GM03348 (cell line): ENCODE measurements around the gene IQUB.
"Not testable (repeated sequence)": the region's sequence is repeated elsewhere in the genome, so short reads cannot be mapped to it uniquely, and the experiment has no call there.

Experiments
- DNase-seq: peaks from one replicate; pipeline ENCODE4 v3.0.0; 2012; ENCODE audit warnings: low spot score

The IQUB gene

DNA sequence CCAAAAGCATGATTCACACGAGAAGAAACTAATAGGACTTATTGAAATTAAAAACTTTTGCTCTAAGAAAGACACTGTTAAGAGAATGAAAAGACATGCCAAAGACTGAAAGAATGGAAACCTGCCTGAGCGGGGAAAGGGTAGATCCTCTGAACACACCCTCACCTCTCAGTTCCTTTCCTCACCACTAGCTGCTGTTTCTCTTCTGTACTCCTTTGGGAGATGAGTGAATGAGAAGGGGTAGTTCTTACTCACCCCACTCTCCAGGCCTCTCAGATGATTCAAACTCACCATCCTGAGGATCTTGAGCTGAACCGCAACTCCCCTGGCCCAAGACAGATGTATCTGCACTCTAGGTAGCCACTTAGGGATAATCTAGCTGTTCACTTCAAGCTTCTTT is 41.9 kb downstream of the IQUB start:
- no peak for DNase-seq

- DNase-seq: no peak
These were observed 48.7 kb downstream of the IQUB start for GRCh38 chr7:123485721-123486120.

DNA sequence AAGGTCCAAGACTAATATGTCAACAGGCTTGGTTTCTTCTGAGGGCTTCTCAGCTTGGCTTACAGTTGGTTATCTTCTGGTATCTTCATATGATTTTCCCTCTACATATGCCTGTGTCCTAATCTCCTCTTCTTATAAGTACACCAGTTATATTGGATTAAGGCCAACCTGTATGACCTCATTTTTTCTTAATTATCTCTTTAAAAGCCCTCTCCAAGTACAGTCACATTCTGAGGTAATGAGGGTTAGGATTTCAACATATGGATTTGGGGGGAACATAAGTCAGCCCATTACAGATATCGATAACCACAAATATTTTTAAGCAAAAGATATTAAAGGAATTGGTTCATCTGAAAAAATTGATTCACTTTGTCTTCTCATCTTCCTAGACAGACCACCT is 49.2 kb downstream of the IQUB start:
- no peak for DNase-seq

DNA sequence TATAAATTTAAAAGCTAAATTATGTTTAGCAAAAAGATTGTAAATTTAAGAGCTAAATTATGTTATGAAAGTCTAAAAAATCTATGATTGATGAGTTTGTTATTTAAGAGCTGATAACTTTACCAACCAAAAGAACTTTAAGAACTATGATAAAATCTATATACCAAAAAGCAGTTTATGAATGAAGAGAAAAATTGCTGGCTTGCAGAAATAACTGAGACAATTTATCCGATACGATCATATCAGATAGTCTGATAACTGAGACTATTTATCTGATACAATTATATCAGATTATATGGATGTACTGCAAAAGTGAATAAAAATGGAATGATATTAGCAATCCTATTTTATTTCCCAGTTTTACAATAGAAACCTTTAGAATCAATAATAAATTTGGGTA is 50.2 kb downstream of the IQUB start:
- no peak for DNase-seq

GRCh38 chr7:123480107-123480506 is 54.3 kb downstream of the IQUB start:
- no peak for DNase-seq

DNA sequence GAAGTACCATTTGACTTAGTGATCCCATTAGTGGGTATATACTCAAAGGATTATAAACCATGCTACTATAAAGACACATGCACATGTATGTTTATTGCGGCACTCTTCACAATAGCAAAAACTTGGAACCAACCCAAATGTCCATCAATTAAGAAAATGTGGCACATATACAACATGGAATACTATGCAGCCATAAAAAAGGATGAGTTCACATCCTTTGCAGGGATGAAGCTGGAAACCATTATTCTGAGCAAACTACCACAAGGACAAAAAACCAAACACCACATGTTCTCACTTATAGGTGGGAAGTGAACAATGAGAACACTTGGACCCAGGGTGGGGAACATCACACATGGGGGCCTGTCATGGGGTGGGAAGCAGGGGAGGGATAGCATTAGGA is 56.3 kb downstream of the IQUB start:
- not testable (repeated sequence) for DNase-seq

DNA sequence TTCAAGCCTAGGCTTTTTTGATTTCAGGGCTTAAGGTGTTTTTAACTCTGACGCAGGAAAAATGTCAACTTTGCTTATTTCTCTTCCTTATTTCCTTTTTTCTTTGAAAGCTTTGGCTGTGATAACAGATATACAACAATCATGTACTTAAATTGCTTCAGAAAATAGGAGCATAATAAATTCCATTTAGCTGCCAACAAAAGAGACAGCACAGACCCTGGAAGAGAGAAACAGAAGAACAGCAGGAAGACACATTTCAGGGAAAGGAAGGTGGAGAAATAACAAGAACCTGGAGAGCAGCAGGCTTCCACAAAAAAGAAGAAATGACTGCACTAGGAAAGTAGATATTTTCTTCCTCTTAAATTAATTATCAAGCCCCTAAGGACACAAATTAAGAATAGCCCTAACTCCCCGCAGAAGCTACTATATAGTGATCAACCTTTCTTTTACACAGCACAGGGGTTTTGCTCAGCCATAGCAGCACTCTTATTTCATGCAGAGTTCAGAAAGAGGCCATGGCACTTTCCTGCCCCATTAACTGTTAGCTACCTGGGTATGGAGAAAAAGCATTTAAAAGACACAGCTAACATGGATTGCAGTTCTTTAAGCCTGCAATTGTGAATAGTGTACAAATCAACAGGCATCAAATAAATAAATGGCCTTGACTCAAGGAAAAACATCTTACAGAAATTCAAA is 61.5 kb downstream of the IQUB start:
- no peak for DNase-seq

DNA sequence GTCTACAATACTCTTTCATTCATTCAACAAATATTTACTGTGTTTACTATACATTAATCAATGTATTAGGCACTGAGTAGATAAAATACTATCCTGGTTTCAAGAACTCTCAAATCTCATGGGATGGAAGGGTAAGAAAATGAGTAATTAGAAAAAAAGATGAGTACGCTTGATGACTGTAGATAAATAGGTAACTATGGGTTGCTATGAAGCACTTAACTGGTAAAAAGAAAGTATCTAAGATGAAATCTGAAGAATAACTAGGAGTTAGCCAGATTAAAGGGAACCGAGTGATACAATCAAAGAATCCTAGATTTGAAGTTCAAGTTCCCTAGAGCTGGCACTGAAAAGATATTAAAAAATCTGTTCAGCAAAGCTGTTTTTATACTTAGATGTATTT is 62.1 kb downstream of the IQUB start:
- DNase-seq: no peak

- DNase-seq: no peak
These were observed 66.1 kb downstream of the IQUB start for GRCh38 chr7:123468303-123468702.

GRCh38 chr7:123463890-123464289 is 70.5 kb downstream of the IQUB start:
- no peak for DNase-seq

GRCh38 chr7:123460616-123461015 is 73.8 kb downstream of the IQUB start:
- no peak for DNase-seq

- DNase-seq: no peak
These were observed 78.4 kb downstream of the IQUB start for GRCh38 chr7:123455965-123456470.

GRCh38 chr7:123440101-123440548 is 94.3 kb downstream of the IQUB start:
- no peak for DNase-seq

GRCh38 chr7:123439191-123439590 is 95.2 kb downstream of the IQUB start:
- DNase-seq: no peak

- no peak for DNase-seq
These were observed 96.9 kb downstream of the IQUB start for GRCh38 chr7:123437447-123437995.

- DNase-seq: no peak
These were observed 99.2 kb downstream of the IQUB start for GRCh38 chr7:123435080-123435700.

- DNase-seq: no peak
These were observed 100.7 kb downstream of the IQUB start for GRCh38 chr7:123433665-123434064.

DNA sequence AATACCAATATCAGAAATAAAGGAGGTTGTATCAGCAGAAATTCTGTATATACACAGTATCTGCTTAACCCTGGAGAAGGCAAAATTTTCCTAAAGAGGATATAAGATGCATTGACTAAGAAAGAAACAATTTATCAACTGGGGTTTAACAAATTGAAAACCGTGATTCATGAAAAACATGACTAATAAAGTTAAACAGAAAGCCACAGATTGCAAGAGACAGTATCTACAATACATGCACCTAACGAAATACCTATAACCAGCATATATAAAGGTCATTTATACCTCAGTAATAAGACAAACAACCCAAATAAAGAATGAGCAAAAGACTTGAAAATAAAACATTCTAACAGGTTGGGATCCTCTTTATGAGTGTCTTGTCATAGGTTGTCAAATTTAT is 101.8 kb downstream of the IQUB start:
- DNase-seq: no peak

DNA sequence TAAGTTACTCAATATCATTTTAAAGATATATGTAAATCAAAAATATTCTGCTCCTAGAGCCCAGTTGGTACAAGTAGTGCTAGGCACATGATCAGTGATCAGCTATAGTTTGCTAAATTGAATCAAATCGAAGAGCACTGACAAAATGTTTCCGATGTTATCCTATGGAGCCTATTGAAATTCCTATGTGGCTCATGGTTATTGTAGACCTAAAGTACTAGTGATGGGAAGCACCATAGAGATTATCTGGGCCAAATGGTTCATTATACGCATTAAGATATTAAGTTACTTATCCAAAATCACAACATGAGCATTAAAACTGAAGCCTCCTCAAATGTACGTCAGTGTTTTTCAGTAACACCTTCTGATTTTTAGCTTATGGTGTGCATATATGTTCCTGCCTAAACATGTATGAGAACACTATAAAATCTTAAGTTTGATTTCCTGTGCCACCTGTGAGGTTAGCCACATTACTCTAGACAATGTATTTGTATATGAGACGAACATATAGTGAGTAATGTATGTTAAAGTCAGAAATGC is 103.2 kb downstream of the IQUB start:
- DNase-seq: no peak

GRCh38 chr7:123425246-123425645 is 109.1 kb downstream of the IQUB start:
- DNase-seq: no peak

GRCh38 chr7:123424463-123424862 is 109.9 kb downstream of the IQUB start:
- no peak for DNase-seq

DNA sequence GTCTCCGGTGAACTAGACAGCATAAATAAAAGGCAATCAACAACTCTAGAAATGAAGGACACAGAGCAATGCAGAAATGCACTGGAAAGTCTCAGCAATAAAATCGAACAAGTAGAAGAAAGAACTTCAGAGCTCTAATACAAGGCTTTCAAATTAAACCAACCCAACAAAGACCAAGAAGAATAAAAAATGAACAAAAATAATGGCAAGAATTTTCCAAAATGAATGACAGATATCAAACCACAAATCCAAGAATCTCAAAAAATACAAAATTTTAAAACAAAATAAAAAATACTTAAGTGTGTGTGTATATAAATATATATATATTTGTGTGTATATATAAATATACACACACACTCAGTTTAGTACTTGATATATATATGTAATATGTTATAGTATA is 110.8 kb downstream of the IQUB start:
- DNase-seq: no peak

GRCh38 chr7:123417580-123417979 is 116.8 kb downstream of the IQUB start:
- no peak for DNase-seq
